GM18517 (cell line): Measurements from ENCODE around the gene RCHY1.
A peak's percentile ranks its signal among the peaks of the same experiment; 100 is the strongest.
"Not testable (repeated sequence)": the region's sequence is repeated elsewhere in the genome, so short reads cannot be mapped to it uniquely, and the experiment has no call there.

ENCODE experiments used
- ATAC-seq: cut with Tn5 transposase; IDR thresholded peaks from one replicate; pipeline ENCODE4 v1.9.1; 2021; ENCODE audit warnings: mild to moderate bottlenecking, moderate library complexity; ENCODE audit not compliant: unreplicated experiment

The RCHY1 gene

GRCh38 chr4:75514131-75514948, at the start of gene RCHY1, which contains the start of gene THAP6:
Gene RCHY1, minus strand, starts transcription at chr4:75514403. Its CDS starts 117 bp downstream, at chr4:75514286.
Gene THAP6, plus strand, starts transcription at chr4:75514473. Its CDS starts 980 bp downstream, at chr4:75515453.
- peak; percentile 95 for ATAC-seq

- no peak for ATAC-seq
Measured at GRCh38 chr4:75561789-75562188, 47.6 kb upstream of the RCHY1 start.

GRCh38 chr4:75557696-75558095, 43.5 kb upstream of the RCHY1 start:
- ATAC-seq: no peak

GRCh38 chr4:75555294-75556164, 41.3 kb upstream of the RCHY1 start, which contains the start of gene ODAPH:
Gene ODAPH, plus strand, starts transcription at chr4:75556066. Its CDS starts 17 bp downstream, at chr4:75556083.
- ATAC-seq: peak; percentile 81

- ATAC-seq: no peak
Measured at GRCh38 chr4:75552452-75552851, 38.2 kb upstream of the RCHY1 start.

- no peak for ATAC-seq
Measured at GRCh38 chr4:75549019-75549418, 34.8 kb upstream of the RCHY1 start.

GRCh38 chr4:75547647-75548387, 33.6 kb upstream of the RCHY1 start:
- no peak for ATAC-seq

- ATAC-seq: no peak
Measured at GRCh38 chr4:75545526-75545925, 31.3 kb upstream of the RCHY1 start.

- no peak for ATAC-seq
Measured at GRCh38 chr4:75544870-75545269, 30.7 kb upstream of the RCHY1 start.

GRCh38 chr4:75544220-75544619, 30.0 kb upstream of the RCHY1 start:
- ATAC-seq: not testable (repeated sequence)

- no peak for ATAC-seq
Measured at GRCh38 chr4:75542824-75543223, 28.6 kb upstream of the RCHY1 start.

GRCh38 chr4:75537308-75537707, 23.1 kb upstream of the RCHY1 start:
- ATAC-seq: not testable (repeated sequence)

GRCh38 chr4:75533926-75534325, 19.7 kb upstream of the RCHY1 start:
- not testable (repeated sequence) for ATAC-seq

- not testable (repeated sequence) for ATAC-seq
Measured at GRCh38 chr4:75533339-75533887, 19.2 kb upstream of the RCHY1 start.

- ATAC-seq: not testable (repeated sequence)
Measured at GRCh38 chr4:75531536-75532143, 17.4 kb upstream of the RCHY1 start.

- ATAC-seq: no peak
Measured at GRCh38 chr4:75530556-75531322, 16.5 kb upstream of the RCHY1 start.

- no peak for ATAC-seq
Measured at GRCh38 chr4:75527482-75527881, 13.3 kb upstream of the RCHY1 start.

- ATAC-seq: no peak
Measured at GRCh38 chr4:75525910-75526309, 11.7 kb upstream of the RCHY1 start.

GRCh38 chr4:75525086-75525485, 10.9 kb upstream of the RCHY1 start:
- ATAC-seq: no peak
